ENCODE measurements around the gene DNTT. TPM values are rescaled to one million over a fixed set of nuclear protein-coding genes. Genes with fewer than 3 reads are reported as not detected.

Gene DNTT
- total RNA-seq, 2 experiments from 2014 or later, result 0.16 to 0.32 TPM

- POLR2A ChIA-PET, result interaction anchor here (0.6 kb wide), 1 partner anchor 33 kb away, joined by 3 read pairs; no protein-coding TSS in a partner anchor
- no peak for TF ChIP-seq EZH2phosphoT487 (IDR thresholded peaks at IDR 0.05; ENCODE audit: borderline replicate concordance, low read depth, low read length)
- TF ChIP-seq, protein P1, sequence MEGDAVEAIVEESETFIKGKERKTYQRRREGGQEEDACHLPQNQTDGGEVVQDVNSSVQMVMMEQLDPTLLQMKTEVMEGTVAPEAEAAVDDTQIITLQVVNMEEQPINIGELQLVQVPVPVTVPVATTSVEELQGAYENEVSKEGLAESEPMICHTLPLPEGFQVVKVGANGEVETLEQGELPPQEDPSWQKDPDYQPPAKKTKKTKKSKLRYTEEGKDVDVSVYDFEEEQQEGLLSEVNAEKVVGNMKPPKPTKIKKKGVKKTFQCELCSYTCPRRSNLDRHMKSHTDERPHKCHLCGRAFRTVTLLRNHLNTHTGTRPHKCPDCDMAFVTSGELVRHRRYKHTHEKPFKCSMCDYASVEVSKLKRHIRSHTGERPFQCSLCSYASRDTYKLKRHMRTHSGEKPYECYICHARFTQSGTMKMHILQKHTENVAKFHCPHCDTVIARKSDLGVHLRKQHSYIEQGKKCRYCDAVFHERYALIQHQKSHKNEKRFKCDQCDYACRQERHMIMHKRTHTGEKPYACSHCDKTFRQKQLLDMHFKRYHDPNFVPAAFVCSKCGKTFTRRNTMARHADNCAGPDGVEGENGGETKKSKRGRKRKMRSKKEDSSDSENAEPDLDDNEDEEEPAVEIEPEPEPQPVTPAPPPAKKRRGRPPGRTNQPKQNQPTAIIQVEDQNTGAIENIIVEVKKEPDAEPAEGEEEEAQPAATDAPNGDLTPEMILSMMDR (conservative IDR thresholded peaks at IDR 0.05; ENCODE audit: low read length), result no peak
- BruUV-seq (replicated peaks), result no TSS peak
Measured at GRCh38 chr10:96365571-96365970, 61.3 kb downstream of the DNTT start.

DNA sequence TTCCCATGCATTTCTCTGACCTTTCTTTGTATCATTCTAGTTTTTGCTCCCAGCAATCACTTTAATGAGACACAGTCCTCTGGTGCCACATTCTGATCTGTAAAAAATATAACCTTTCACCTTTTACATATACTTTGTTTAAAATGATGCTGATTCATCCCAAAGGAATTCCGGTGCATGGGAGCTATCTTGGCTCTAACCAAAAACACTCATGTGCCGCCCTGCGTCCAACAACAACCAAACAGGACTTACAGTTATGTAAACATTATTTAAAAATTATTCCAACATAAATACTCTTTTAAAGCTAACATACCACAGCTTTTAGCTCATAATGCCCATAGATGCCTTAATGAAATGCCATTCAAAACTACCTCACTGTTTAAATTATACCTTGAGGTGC lies 62.3 kb downstream of the DNTT start:
- intact Hi-C loops (cut with micrococcal nuclease; ENCODE audit: unreplicated experiment), result no loop called here
- H3K4me2 ChIP-seq (ENCODE audit: low read length), result no peak overlapping the region
- POLR2A ChIA-PET, result no interaction called here

More at GRCh38 chr10:96365571-96365970, 61.3 kb downstream of the DNTT start:
- no peak overlapping the region for H3K27ac ChIP-seq (ENCODE audit: low read depth, low read length, poor library complexity, severe bottlenecking)
- no peak overlapping the region for H3K4me2 ChIP-seq (ENCODE audit: low read length)
- H3K4me3 ChIP-seq (ENCODE audit: low read depth, low read length, poor library complexity, severe bottlenecking), result no peak overlapping the region
- no peaks in the 10 kb centered on the region for H3K36me3 ChIP-seq (ENCODE audit: insufficient read depth, low read length)
- no peaks in the 10 kb centered on the region for H3K9me2 ChIP-seq (ENCODE audit: insufficient read depth, low read length)
- no peak for DNase-seq (ENCODE audit: low spot score)
- no peaks in the 10 kb centered on the region for H3K9me3 ChIP-seq (ENCODE audit: low read length)
- H4K20me1 ChIP-seq (ENCODE audit: insufficient read depth, low read length), result no peaks in the 10 kb centered on the region
- H2AFZ ChIP-seq (ENCODE audit: low read length), result no peak overlapping the region
- CTCF ChIA-PET (ENCODE audit: unreplicated experiment), result no interaction called here
- intact Hi-C loops (cut with micrococcal nuclease; ENCODE audit: unreplicated experiment), result no loop called here
- no peaks in the 10 kb centered on the region for H3K4me1 ChIP-seq (ENCODE audit: insufficient read depth, low read length, poor library complexity, severe bottlenecking)
- no peaks in the 10 kb centered on the region for H3K79me2 ChIP-seq (ENCODE audit: insufficient read depth, low read depth, low read length)

GRCh38 chr10:96367470-96367869 lies 63.2 kb downstream of the DNTT start:
- no peak for DNase-seq (ENCODE audit: low spot score)
- TF ChIP-seq, protein P1 (conservative IDR thresholded peaks at IDR 0.05; ENCODE audit: low read length), result no peak
- TF ChIP-seq EZH2phosphoT487 (IDR thresholded peaks at IDR 0.05; ENCODE audit: borderline replicate concordance, low read depth, low read length), result no peak
- Histone ChIP-seq H3K4me1 (ENCODE audit: insufficient read depth, low read length, poor library complexity, severe bottlenecking) (no peaks in the 10 kb centered on the region), H3K4me3 (ENCODE audit: low read depth, low read length, poor library complexity, severe bottlenecking) (no peak overlapping the region), H3K36me3 (ENCODE audit: insufficient read depth, low read length) (no peaks in the 10 kb centered on the region), H3K9me3 (ENCODE audit: low read length) (no peaks in the 10 kb centered on the region), H4K20me1 (ENCODE audit: insufficient read depth, low read length) (no peaks in the 10 kb centered on the region), H3K9me2 (ENCODE audit: insufficient read depth, low read length) (no peaks in the 10 kb centered on the region), H3K79me2 (ENCODE audit: insufficient read depth, low read depth, low read length) (no peaks in the 10 kb centered on the region), H3K4me2 (ENCODE audit: low read length) (no peak overlapping the region), H3K27ac (ENCODE audit: low read depth, low read length, poor library complexity, severe bottlenecking) (no peak overlapping the region), H2AFZ (ENCODE audit: low read length) (no peak overlapping the region)
- ChIA-PET CTCF (ENCODE audit: unreplicated experiment) (no interaction called here), POLR2A (interaction anchor here (1.0 kb wide), 1 partner anchor 15 kb away, joined by 4 read pairs; no protein-coding TSS in a partner anchor)
- BruUV-seq (replicated peaks), result no TSS peak
- intact Hi-C loops (cut with micrococcal nuclease; ENCODE audit: unreplicated experiment), result no loop called here

More for the DNA sequence above, 62.3 kb downstream of the DNTT start:
- no peaks in the 10 kb centered on the region for H4K20me1 ChIP-seq (ENCODE audit: insufficient read depth, low read length)
- no peaks in the 10 kb centered on the region for H3K36me3 ChIP-seq (ENCODE audit: insufficient read depth, low read length)
- CTCF ChIA-PET (ENCODE audit: unreplicated experiment), result interaction anchor here (0.9 kb wide), 1 partner anchor 350 kb away, joined by 3 read pairs; no protein-coding TSS in a partner anchor
- no peaks in the 10 kb centered on the region for H3K9me2 ChIP-seq (ENCODE audit: insufficient read depth, low read length)
- H3K27ac ChIP-seq (ENCODE audit: low read depth, low read length, poor library complexity, severe bottlenecking), result no peak overlapping the region
- H3K4me3 ChIP-seq (ENCODE audit: low read depth, low read length, poor library complexity, severe bottlenecking), result no peak overlapping the region
- H3K4me1 ChIP-seq (ENCODE audit: insufficient read depth, low read length, poor library complexity, severe bottlenecking), result no peaks in the 10 kb centered on the region
- TF ChIP-seq EZH2phosphoT487 (IDR thresholded peaks at IDR 0.05; ENCODE audit: borderline replicate concordance, low read depth, low read length), result no peak
- TF ChIP-seq, protein P1 (conservative IDR thresholded peaks at IDR 0.05; ENCODE audit: low read length), result no peak
- H3K79me2 ChIP-seq (ENCODE audit: insufficient read depth, low read depth, low read length), result no peaks in the 10 kb centered on the region
- no peaks in the 10 kb centered on the region for H3K9me3 ChIP-seq (ENCODE audit: low read length)
- no peak overlapping the region for H2AFZ ChIP-seq (ENCODE audit: low read length)
- BruUV-seq (replicated peaks), result no TSS peak
- DNase-seq (ENCODE audit: low spot score), result no peak

Data from OCI-LY7 (cell line).